Fibroblast of lung (primary cell): Measurements from ENCODE around the gene P2RY1.

Source experiments
- EZH2 ChIP-seq: IDR thresholded peaks from 2 replicates; pipeline ENCODE4 v1.5.1; 2012; ENCODE audit warnings: low read length, control low read depth, mild to moderate bottlenecking; ENCODE audit errors: missing control alignments
- TF ChIP-seq, protein P1 (sequence below), 2 donors: IDR thresholded peaks in 1 of 2; conservative IDR thresholded peaks in 1 of 2; 1 replicate in 1 of 2; 2 replicates in 1 of 2; pipeline ENCODE4 v1.5.1; 2011 to 2012; ENCODE audit warnings: low read length in 2 of 2, control low read depth in 1 of 2, inconsistent platforms in 1 of 2, low read depth in 1 of 2, mild to moderate bottlenecking in 1 of 2

DNA sequence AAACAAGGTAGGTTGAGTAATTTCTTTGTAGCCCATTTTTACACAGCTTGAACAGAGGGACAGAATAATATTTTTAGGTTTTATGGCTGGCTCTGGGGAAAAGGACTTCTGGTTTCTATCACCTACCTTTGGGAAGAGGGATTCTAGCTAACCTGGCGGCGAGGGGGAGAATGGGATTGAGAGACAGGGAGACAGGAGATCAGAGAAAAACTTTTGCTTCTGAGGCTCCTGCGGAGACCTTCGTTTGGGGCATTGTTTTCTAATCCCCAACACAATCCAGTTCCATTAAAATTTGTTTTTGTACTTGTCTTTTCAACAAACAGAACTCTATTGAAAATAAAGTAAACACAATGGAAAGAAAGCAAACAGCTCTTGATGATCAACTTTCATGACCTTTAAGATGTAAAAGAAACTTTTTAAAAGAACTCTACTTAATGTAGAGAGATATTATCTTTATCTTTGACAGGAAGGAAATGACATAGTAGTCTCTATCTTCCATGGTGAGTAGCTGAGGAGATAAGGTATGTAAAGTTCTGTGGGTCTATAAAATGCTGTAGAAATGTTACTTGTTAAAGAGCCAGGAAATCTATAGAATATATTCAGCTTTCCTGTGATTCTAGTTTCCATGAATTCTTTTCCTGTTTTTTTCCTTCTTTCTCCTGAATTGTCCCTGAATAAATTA is 37.0 kb upstream of the P2RY1 start:
- TF ChIP-seq, protein P1, sequence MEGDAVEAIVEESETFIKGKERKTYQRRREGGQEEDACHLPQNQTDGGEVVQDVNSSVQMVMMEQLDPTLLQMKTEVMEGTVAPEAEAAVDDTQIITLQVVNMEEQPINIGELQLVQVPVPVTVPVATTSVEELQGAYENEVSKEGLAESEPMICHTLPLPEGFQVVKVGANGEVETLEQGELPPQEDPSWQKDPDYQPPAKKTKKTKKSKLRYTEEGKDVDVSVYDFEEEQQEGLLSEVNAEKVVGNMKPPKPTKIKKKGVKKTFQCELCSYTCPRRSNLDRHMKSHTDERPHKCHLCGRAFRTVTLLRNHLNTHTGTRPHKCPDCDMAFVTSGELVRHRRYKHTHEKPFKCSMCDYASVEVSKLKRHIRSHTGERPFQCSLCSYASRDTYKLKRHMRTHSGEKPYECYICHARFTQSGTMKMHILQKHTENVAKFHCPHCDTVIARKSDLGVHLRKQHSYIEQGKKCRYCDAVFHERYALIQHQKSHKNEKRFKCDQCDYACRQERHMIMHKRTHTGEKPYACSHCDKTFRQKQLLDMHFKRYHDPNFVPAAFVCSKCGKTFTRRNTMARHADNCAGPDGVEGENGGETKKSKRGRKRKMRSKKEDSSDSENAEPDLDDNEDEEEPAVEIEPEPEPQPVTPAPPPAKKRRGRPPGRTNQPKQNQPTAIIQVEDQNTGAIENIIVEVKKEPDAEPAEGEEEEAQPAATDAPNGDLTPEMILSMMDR (conservative IDR thresholded peaks at IDR 0.05 in 1 of 2, IDR thresholded peaks at IDR 0.05 in 1 of 2; ENCODE audit: low read depth in 1 of 2, low read length in 2 of 2): no peak
- no peak for TF ChIP-seq EZH2
